ENCODE data around the gene CISD2.

Gene CISD2

DNA sequence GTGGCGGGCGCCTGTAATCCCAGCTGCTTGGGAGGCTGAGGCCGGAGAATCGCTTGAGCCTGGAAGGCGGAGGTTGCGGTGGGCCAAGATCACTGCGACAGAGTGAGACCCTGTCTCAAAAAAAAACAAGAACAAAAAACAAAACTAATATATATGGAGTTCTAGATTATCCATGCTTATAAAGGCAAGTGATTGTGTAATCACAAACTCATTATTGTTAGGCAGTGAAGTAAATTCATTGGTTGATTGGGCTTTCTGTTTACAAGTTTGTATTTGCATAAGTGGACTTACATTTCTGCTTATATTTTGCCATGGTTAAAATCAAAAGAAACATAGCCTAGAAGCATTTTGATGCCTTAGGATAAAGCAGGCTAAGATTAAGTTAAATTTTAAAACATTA lies 39.0 kb upstream of the CISD2 start:
- no peak for DNase-seq
- Histone ChIP-seq H3K9me3 (no peaks in the 10 kb centered on the region), H3K36me3 (peaks cover 13% of the 10 kb centered on the region), H3K4me3 (ENCODE audit: low read depth, low read length) (no peak overlapping the region), H3K27me3 (no peaks in the 10 kb centered on the region), H3K4me1 (no peaks in the 10 kb centered on the region)
- TF ChIP-seq, protein P1, sequence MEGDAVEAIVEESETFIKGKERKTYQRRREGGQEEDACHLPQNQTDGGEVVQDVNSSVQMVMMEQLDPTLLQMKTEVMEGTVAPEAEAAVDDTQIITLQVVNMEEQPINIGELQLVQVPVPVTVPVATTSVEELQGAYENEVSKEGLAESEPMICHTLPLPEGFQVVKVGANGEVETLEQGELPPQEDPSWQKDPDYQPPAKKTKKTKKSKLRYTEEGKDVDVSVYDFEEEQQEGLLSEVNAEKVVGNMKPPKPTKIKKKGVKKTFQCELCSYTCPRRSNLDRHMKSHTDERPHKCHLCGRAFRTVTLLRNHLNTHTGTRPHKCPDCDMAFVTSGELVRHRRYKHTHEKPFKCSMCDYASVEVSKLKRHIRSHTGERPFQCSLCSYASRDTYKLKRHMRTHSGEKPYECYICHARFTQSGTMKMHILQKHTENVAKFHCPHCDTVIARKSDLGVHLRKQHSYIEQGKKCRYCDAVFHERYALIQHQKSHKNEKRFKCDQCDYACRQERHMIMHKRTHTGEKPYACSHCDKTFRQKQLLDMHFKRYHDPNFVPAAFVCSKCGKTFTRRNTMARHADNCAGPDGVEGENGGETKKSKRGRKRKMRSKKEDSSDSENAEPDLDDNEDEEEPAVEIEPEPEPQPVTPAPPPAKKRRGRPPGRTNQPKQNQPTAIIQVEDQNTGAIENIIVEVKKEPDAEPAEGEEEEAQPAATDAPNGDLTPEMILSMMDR (IDR thresholded peaks at IDR 0.05; ENCODE audit: low read depth, low read length): no peak

DNA sequence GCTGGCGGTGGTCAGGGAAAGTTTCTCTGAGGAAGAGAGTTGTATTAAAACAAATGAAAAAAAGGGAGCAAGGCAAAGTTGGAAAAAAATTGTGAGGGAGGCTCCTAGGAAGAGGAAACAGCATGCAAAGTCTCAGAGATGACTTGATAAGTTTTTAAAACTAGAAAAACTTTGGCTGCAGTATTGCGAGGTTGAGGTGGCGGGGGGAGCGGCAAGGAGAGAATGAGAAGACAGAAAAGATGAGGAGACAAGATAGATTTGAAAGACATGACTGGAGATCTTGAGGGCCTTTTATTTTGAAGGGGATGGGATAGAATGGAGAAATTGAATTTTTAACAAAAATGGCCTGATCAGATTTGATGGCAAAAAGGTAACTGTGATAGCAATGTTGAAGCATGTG lies 36.7 kb upstream of the CISD2 start:
- TF ChIP-seq, protein P1 (IDR thresholded peaks at IDR 0.05; ENCODE audit: low read depth, low read length): no peak
- H3K4me3 ChIP-seq (ENCODE audit: low read depth, low read length): no peak overlapping the region
- no peak for DNase-seq
- H3K9me3 ChIP-seq: no peaks in the 10 kb centered on the region
- no peaks in the 10 kb centered on the region for H3K27me3 ChIP-seq
- no peaks in the 10 kb centered on the region for H3K4me1 ChIP-seq
- peaks cover 2% of the 10 kb centered on the region; the same call in 1 of the 2 replicates for H3K36me3 ChIP-seq

DNA sequence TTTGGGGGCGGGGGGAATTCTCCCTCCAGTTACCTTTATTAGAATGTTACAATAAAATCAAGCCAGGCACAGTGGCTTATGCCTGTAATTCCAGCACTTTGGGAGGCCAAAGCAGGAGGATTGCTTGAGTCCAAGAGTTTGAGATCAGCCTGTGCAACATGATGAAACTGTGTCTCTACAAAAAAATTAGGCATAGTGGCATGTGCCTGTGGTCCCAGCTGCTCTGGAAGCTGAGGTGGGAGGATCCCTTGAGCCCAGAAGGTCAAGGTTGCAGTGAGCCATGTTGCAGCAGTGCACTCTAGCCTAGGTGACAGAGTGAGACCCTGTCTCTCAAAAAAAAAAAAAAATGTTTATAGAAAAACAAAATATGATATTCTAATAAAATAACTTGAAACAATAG lies 36.1 kb upstream of the CISD2 start:
- H3K27me3 ChIP-seq: no peaks in the 10 kb centered on the region
- H3K4me3 ChIP-seq (ENCODE audit: low read depth, low read length): no peak overlapping the region
- H3K9me3 ChIP-seq: no peaks in the 10 kb centered on the region
- no peaks in the 10 kb centered on the region for H3K4me1 ChIP-seq
- no peaks in the 10 kb centered on the region for H3K36me3 ChIP-seq
- TF ChIP-seq, protein P1 (IDR thresholded peaks at IDR 0.05; ENCODE audit: low read depth, low read length): no peak
- DNase-seq: no peak

DNA sequence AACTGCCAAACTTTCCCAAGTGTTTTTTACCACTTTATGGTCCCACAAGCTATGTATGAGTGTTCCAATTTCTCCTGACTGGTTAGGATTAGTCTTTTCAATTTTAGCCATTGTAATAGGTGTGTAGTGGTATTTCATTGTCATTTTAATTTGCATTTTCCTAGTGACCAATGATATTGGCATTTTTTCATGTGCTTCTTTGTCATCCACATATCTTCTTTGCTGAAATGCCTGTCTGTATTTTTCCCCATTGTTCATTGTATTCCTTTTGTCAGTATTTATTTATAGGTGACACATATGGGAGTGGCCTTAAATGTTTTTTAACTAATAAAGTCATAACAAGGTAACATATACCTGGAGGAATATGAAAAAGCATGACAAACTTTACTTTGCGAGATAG lies 32.2 kb upstream of the CISD2 start:
- Histone ChIP-seq H3K4me1 (no peaks in the 10 kb centered on the region), H3K27me3 (no peaks in the 10 kb centered on the region), H3K9me3 (no peaks in the 10 kb centered on the region), H3K4me3 (ENCODE audit: low read depth, low read length) (no peak overlapping the region), H3K36me3 (no peaks in the 10 kb centered on the region)
- TF ChIP-seq, protein P1 (IDR thresholded peaks at IDR 0.05; ENCODE audit: low read depth, low read length): no peak
- no peak for DNase-seq

DNA sequence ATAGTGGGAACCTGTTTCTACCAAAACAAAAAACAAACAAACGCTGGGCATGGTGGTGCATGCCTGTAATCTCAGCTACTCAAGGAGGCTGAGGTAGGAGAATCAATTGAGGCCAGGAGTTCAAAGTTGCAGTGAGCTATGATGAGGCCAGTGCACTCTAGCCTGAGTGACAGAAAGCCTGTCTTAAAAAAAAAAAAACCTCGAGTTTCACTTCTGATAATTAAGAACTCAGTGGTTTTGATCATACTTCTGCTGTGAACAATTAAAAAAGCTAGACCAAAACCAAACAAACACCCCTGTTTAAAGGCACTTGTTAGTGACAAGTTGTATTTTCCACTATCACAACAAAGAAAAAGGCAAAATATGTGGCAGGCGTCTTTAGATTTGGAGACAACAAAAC lies 26.4 kb upstream of the CISD2 start:
- TF ChIP-seq, protein P1 (IDR thresholded peaks at IDR 0.05; ENCODE audit: low read depth, low read length): no peak
- H3K4me1 ChIP-seq: peaks cover 13% of the 10 kb centered on the region
- no peaks in the 10 kb centered on the region for H3K9me3 ChIP-seq
- DNase-seq: no peak
- H3K36me3 ChIP-seq: no peaks in the 10 kb centered on the region; the same call in 1 of the 2 replicates
- no peaks in the 10 kb centered on the region for H3K27me3 ChIP-seq
- no peak overlapping the region for H3K4me3 ChIP-seq (ENCODE audit: low read depth, low read length)

DNA sequence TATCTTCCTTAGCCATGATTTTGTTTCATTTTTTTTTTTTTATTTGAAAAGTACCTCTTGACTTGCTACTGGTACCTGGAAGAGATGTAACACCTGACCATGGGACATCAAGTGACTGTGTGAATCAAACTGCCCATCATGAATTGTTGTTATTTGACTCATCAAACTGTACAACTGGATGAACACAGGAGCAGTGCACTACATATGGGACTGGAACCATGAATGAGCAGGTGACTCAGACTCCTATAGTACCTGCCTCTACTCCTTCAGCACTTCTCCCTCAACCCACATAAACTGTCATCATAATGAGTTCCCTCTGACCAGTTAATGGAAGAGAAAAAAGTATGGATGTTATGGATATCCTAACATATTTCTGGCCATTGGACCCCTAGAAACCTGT lies 25.5 kb upstream of the CISD2 start:
- no peak for DNase-seq
- TF ChIP-seq, protein P1 (IDR thresholded peaks at IDR 0.05; ENCODE audit: low read depth, low read length): no peak
- Histone ChIP-seq H3K27me3 (no peaks in the 10 kb centered on the region), H3K9me3 (no peaks in the 10 kb centered on the region), H3K4me1 (peaks cover 13% of the 10 kb centered on the region), H3K4me3 (ENCODE audit: low read depth, low read length) (no peak overlapping the region), H3K36me3 (no peaks in the 10 kb centered on the region; the same call in 1 of the 2 replicates)
